Measurements from ENCODE around the gene PRTG.

- TF ChIP-seq CTCF (IDR thresholded peaks at IDR 0.05) (no peak), ZFX (IDR thresholded peaks at IDR 0.05; ENCODE audit: borderline replicate concordance) (no peak)
Measured at GRCh38 chr15:55708720-55709119, 34.2 kb downstream of the PRTG start.
